K562 (cell line): ENCODE measurements around the gene UBXN6. TPM values are rescaled to one million over a fixed set of nuclear protein-coding genes. Genes with fewer than 3 reads are reported as not detected.

Experiments
- CHD7 ChIP-seq: fragments of 200-600 bp; sonication (generic); IDR thresholded peaks from one replicate; pipeline ENCODE4 v1.6.1; 2012; ENCODE audit warnings: mild to moderate bottlenecking, low read depth, low read length, inconsistent platforms
- CREB3 ChIP-seq: fragments of 450-650 bp; conservative IDR thresholded peaks from 2 replicates; pipeline ENCODE4 v1.6.1; 2016; ENCODE audit warnings: missing genetic modification characterization, low read depth, mild to moderate bottlenecking, missing compliant biosample characterization, moderate library complexity
- POLR2AphosphoS5 ChIP-seq: IDR thresholded peaks from 2 replicates; pipeline ENCODE4 v1.6.1; 2011; ENCODE audit warnings: mild to moderate bottlenecking, low read depth, low read length, moderate library complexity; ENCODE audit not compliant: control insufficient read depth, insufficient read depth
- TAF1 ChIP-seq: IDR thresholded peaks from 2 replicates; pipeline ENCODE4 v1.6.1; 2011; ENCODE audit warnings: mild to moderate bottlenecking, low read length, moderate library complexity; ENCODE audit not compliant: insufficient read depth, control insufficient read depth, severe bottlenecking; ENCODE audit errors: extremely low read depth
- THRA ChIP-seq: fragments of 450-650 bp; IDR thresholded peaks from 2 replicates; pipeline ENCODE4 v1.6.1; 2017; ENCODE audit warnings: mild to moderate bottlenecking, moderate library complexity
- ZBTB17 ChIP-seq: fragments of 450-650 bp; formaldehyde crosslinking; IDR thresholded peaks from 2 replicates; pipeline ENCODE4 v1.4.0; 2020; ENCODE audit warnings: mild to moderate bottlenecking
- ZBTB43 ChIP-seq: sonication (generic); formaldehyde crosslinking; IDR thresholded peaks from 2 replicates; pipeline ENCODE4 v1.8.0; 2023; ENCODE audit warnings: mild to moderate bottlenecking, missing genetic modification reagents
- ZC3H4 ChIP-seq: sonication (generic); formaldehyde crosslinking; IDR thresholded peaks from 2 replicates; pipeline ENCODE4 v1.9.0; 2021; ENCODE audit warnings: missing genetic modification reagents, borderline replicate concordance
- ZNF778 ChIP-seq: fragments of 450-650 bp; formaldehyde crosslinking; IDR thresholded peaks from 2 replicates; pipeline ENCODE4 v1.4.0; 2020; ENCODE audit warnings: mild to moderate bottlenecking, moderate library complexity
- polyA plus RNA-seq, 8 experiments: library from polyadenylated mRNA; depleted of rRNA in 4 of 8; stranded (reverse) in 5 of 8; unstranded in 3 of 8; fragments of >200 nt; fragmentation: Nextera tagmentation in 2 of 8; fragmentation: Illumina TruSeq in 1 of 8; extraction: Ambion mirVana in 2 of 8; extraction: Trizol in 1 of 8; gene quantifications; 2 replicates each; pipeline versions ENCODE4 v1.2.1 to v1.2.3, GENCODE V29; 2011 to 2014; ENCODE audit warnings: inconsistent platforms in 1 of 8, missing spikeins in 1 of 8
- total RNA-seq, 7 experiments: library from RNA; depleted of rRNA in 6 of 7; stranded (reverse); fragments of >200 nt in 6 of 7; fragmentation: Illumina TruSeq in 2 of 7; extraction: Trizol in 2 of 7; gene quantifications; 2 replicates each; pipeline versions ENCODE4 v1.2.1 to v1.2.3, GENCODE V29; 2011 to 2021; ENCODE audit warnings: low replicate concordance in 1 of 7

The UBXN6 gene
- total and polyA plus RNA-seq, 9 of the 15 experiments (the other 6 are each of a cell fraction or from before 2014, with no cell fraction given), result 0.48 to 90.2 (median 29.5) TPM

GRCh38 chr19:4454747-4455718, 2.6 kb downstream of the UBXN6 start (continued):
- TF ChIP-seq CHD7 (no peak), TAF1 (no peak), ZBTB43 (no peak), ZBTB17 (CRISPR knock-in tag) (no peak), POLR2AphosphoS5 (peak; percentile 45; the same call in 1 of the 2 replicates), THRA (no peak), ZC3H4 (CRISPR knock-in tag) (no peak), CREB3 (tag) (no peak), ZNF778 (CRISPR knock-in tag) (no peak)
